Vagina (tissue), 2 donors: ENCODE results near the gene DMRT2. TPM values are rescaled to one million over a fixed set of nuclear protein-coding genes. Genes with fewer than 3 reads are reported as not detected.

Experiments
- DNase-seq, 2 donors: peaks; one replicate each; pipeline ENCODE4 v3.0.0-alpha.2; 2017; ENCODE audit errors: extremely low spot score in 2 of 2
- H3K27ac ChIP-seq: fragments of 200-600 bp; sonication (generic); one replicate; pipeline ENCODE4 v1.5.1; 2019
- H3K27me3 ChIP-seq: fragments of 200-600 bp; sonication (generic); one replicate; pipeline ENCODE4 v1.5.1; 2019
- H3K36me3 ChIP-seq, 2 donors: fragments of 200-600 bp; sonication (generic); one replicate each; pipeline ENCODE4 v1.5.1; 2017 to 2019
- H3K4me1 ChIP-seq: fragments of 200-600 bp; sonication (generic); one replicate; pipeline ENCODE4 v1.5.1; 2019
- H3K4me3 ChIP-seq, 2 donors: fragments of 200-600 bp; sonication (generic); 1 replicate in 1 of 2; 2 replicates in 1 of 2; pipeline ENCODE4 v1.5.1; 2016 to 2019
- H3K9me3 ChIP-seq: fragments of 200-600 bp; sonication (generic); one replicate; pipeline ENCODE4 v1.5.1; 2019
- POLR2A ChIP-seq, 2 donors: fragments of 450-650 bp; IDR thresholded peaks; one replicate each; pipeline ENCODE4 v1.6.1; 2017; ENCODE audit warnings: antibody characterized with exemption in 2 of 2, mild to moderate bottlenecking in 2 of 2, moderate library complexity in 2 of 2
- POLR2AphosphoS5 ChIP-seq, 2 donors: sonication (generic); formaldehyde crosslinking; IDR thresholded peaks; one replicate each; pipeline ENCODE4 v1.9.0; 2017; ENCODE audit warnings: antibody characterized with exemption in 2 of 2, mild to moderate bottlenecking in 2 of 2, low read depth in 1 of 2; ENCODE audit not compliant: insufficient read depth in 1 of 2
- intact Hi-C: fragments of 100-400 bp; cut with DNase I; formaldehyde crosslinking; loops from one replicate; pipeline ENCODE4 v1.15.1; 2023
- total RNA-seq: library from RNA; depleted of rRNA; stranded (reverse); fragments of >200 nt; gene quantifications from one replicate; pipeline ENCODE4 v1.2.3, GENCODE V29; 2016
- TF ChIP-seq, protein P1 (sequence below), 3 experiments: fragments of 450-650 bp in 2 of 3; fragments of 200-600 bp in 1 of 3; sonication (generic) in 1 of 3; IDR thresholded peaks; one replicate each; pipeline ENCODE4 v1.5.1; 2017 to 2019; ENCODE audit warnings: antibody characterized with exemption in 3 of 3, mild to moderate bottlenecking in 2 of 3, moderate library complexity in 2 of 3

The DMRT2 gene
- total RNA-seq, 1 donor from 2014 or later, result 2.5 TPM

GRCh38 chr9:1049641-1050040, 516 bp upstream of the DMRT2 start:
- Histone ChIP-seq H3K36me3 (no peaks in the 10 kb centered on the region), H3K27me3 (no peaks in the 10 kb centered on the region), H3K27ac (no peak overlapping the region), H3K9me3 (no peaks in the 10 kb centered on the region), H3K4me3 (peak overlapping the region in 1 of 2 donors; percentile 28), H3K4me1 (peaks cover 41% of the 10 kb centered on the region)
- intact Hi-C loops, result no loop called here
- no peak for TF ChIP-seq POLR2A (IDR thresholded peaks at IDR 0.05)
- TF ChIP-seq, protein P1, sequence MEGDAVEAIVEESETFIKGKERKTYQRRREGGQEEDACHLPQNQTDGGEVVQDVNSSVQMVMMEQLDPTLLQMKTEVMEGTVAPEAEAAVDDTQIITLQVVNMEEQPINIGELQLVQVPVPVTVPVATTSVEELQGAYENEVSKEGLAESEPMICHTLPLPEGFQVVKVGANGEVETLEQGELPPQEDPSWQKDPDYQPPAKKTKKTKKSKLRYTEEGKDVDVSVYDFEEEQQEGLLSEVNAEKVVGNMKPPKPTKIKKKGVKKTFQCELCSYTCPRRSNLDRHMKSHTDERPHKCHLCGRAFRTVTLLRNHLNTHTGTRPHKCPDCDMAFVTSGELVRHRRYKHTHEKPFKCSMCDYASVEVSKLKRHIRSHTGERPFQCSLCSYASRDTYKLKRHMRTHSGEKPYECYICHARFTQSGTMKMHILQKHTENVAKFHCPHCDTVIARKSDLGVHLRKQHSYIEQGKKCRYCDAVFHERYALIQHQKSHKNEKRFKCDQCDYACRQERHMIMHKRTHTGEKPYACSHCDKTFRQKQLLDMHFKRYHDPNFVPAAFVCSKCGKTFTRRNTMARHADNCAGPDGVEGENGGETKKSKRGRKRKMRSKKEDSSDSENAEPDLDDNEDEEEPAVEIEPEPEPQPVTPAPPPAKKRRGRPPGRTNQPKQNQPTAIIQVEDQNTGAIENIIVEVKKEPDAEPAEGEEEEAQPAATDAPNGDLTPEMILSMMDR (IDR thresholded peaks at IDR 0.05), result no peak
- DNase-seq, result no peak

DNA sequence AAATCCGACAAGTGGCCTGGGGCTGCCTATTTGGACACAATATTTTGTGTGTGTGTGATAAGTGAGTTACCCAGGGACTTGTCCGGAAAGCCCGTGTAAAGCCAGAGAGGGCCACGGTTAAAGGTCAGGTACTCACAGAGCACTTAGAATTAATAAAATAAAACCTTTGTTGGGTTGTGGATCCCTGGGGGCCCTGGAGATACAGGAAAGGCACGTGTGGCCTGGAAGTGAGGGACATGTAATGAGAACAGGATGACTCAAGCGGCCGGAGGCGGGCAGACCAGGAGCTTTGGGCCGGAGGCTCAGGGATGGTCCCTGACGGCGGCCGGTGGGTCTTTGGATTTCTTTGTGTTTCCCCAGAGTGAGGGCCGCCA, 1.0 kb downstream of the DMRT2 start:
- Histone ChIP-seq H3K36me3 (no peaks in the 10 kb centered on the region), H3K4me3 (peak overlapping the region; percentile 28 to 48), H3K27me3 (no peaks in the 10 kb centered on the region), H3K27ac (no peak overlapping the region), H3K9me3 (no peaks in the 10 kb centered on the region), H3K4me1 (peaks cover 41% of the 10 kb centered on the region)
- no peak for DNase-seq
- intact Hi-C loops, result no loop called here
- TF ChIP-seq POLR2A (IDR thresholded peaks at IDR 0.05) (no peak), POLR2AphosphoS5 (IDR thresholded peaks at IDR 0.05; ENCODE audit: insufficient read depth in 1 of 2, low read depth in 1 of 2) (no peak)
- TF ChIP-seq, protein P1 (IDR thresholded peaks at IDR 0.05), result no peak

DNA sequence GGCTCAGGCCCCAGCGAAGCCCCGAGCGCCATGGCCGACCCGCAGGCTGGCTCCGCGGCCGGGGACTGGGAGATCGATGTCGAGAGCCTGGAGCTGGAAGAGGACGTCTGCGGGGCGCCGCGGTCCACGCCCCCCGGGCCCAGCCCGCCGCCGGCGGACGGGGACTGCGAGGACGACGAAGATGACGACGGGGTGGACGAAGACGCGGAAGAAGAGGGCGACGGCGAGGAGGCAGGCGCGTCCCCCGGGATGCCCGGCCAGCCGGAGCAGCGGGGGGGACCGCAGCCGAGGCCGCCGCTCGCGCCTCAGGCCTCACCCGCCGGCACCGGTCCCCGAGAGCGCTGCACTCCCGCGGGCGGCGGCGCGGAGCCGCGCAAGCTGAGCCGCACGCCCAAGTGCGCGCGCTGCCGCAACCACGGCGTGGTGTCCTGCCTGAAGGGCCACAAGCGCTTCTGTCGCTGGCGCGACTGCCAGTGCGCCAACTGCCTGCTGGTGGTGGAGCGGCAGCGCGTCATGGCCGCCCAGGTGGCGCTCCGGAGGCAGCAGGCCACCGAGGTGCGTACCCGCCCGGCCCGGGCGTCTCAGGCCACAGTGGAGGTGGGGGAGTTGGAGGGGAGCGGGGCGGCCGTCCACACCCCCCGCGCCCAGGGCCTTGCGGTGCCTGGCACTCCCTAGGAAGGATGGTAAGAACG, 1.6 kb downstream of the DMRT2 start:
- no peak for DNase-seq
- no peaks in the 10 kb centered on the region for H3K36me3 ChIP-seq
- peak overlapping the region; percentile 28 to 48 for H3K4me3 ChIP-seq
- no peak overlapping the region for H3K27ac ChIP-seq
- no peaks in the 10 kb centered on the region for H3K9me3 ChIP-seq
- intact Hi-C loops, result no loop called here
- no peaks in the 10 kb centered on the region for H3K27me3 ChIP-seq
- TF ChIP-seq POLR2AphosphoS5 (IDR thresholded peaks at IDR 0.05; ENCODE audit: insufficient read depth in 1 of 2, low read depth in 1 of 2) (peak in 1 of 2 donors; percentile 12), POLR2A (IDR thresholded peaks at IDR 0.05) (no peak)
- H3K4me1 ChIP-seq, result peaks cover 41% of the 10 kb centered on the region

- peak overlapping the region; percentile 28 to 48 for H3K4me3 ChIP-seq
Measured at GRCh38 chr9:1052365-1053281, 2.5 kb downstream of the DMRT2 start.

DNA sequence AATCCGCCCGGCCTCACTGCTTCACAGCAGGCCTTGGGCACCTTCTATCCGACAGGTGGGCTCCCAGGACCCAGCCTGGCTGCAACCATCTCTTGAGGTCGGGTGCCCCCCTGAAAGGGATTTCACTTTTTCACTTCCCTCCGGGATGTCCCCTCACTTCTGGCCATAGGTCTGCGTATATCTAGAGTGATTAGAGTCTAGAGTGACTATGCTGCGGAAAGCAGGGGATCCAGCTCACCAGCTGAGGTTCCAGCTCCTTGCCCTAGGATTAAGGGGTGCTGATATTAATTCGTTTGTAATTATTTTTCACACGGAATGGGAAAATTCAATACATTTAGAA, 3.1 kb downstream of the DMRT2 start:
- Histone ChIP-seq H3K27me3 (no peaks in the 10 kb centered on the region), H3K36me3 (no peaks in the 10 kb centered on the region), H3K27ac (no peak overlapping the region), H3K9me3 (no peaks in the 10 kb centered on the region), H3K4me1 (peaks cover 28% of the 10 kb centered on the region), H3K4me3 (no peak overlapping the region)
- TF ChIP-seq POLR2AphosphoS5 (IDR thresholded peaks at IDR 0.05; ENCODE audit: insufficient read depth in 1 of 2, low read depth in 1 of 2) (no peak), POLR2A (IDR thresholded peaks at IDR 0.05) (no peak)
- no peak for DNase-seq
- intact Hi-C loops, result no loop called here

More at GRCh38 chr9:1052365-1053281, 2.5 kb downstream of the DMRT2 start:
- H3K9me3 ChIP-seq, result no peaks in the 10 kb centered on the region
- no peaks in the 10 kb centered on the region for H3K36me3 ChIP-seq
- peaks cover 34% of the 10 kb centered on the region for H3K4me1 ChIP-seq
- TF ChIP-seq POLR2AphosphoS5 (IDR thresholded peaks at IDR 0.05; ENCODE audit: insufficient read depth in 1 of 2, low read depth in 1 of 2), result no peak
- no peak for TF ChIP-seq POLR2A (IDR thresholded peaks at IDR 0.05)
- TF ChIP-seq, protein P1 (IDR thresholded peaks at IDR 0.05), result no peak
- DNase-seq, result no peak
- H3K27ac ChIP-seq, result no peak overlapping the region
- H3K27me3 ChIP-seq, result no peaks in the 10 kb centered on the region
- intact Hi-C loops, result no loop called here
